Tibial nerve (tissue), 3 donors: ENCODE results near the gene PRRT1.

Source experiments
- POLR2A ChIP-seq, 2 donors: fragments of 450-650 bp; IDR thresholded peaks; one replicate each; pipeline ENCODE4 v1.6.1; 2017; ENCODE audit warnings: antibody characterized with exemption in 2 of 2, mild to moderate bottlenecking in 2 of 2, moderate library complexity in 2 of 2
- TF ChIP-seq, protein P1 (sequence below), 5 experiments: fragments of 200-600 bp in 3 of 5; fragments of 450-650 bp in 2 of 5; sonication (generic) in 3 of 5; IDR thresholded peaks; one replicate each; pipeline ENCODE4 v1.5.1; 2016 to 2019; ENCODE audit warnings: antibody characterized with exemption in 5 of 5, mild to moderate bottlenecking in 3 of 5, moderate library complexity in 2 of 5

DNA sequence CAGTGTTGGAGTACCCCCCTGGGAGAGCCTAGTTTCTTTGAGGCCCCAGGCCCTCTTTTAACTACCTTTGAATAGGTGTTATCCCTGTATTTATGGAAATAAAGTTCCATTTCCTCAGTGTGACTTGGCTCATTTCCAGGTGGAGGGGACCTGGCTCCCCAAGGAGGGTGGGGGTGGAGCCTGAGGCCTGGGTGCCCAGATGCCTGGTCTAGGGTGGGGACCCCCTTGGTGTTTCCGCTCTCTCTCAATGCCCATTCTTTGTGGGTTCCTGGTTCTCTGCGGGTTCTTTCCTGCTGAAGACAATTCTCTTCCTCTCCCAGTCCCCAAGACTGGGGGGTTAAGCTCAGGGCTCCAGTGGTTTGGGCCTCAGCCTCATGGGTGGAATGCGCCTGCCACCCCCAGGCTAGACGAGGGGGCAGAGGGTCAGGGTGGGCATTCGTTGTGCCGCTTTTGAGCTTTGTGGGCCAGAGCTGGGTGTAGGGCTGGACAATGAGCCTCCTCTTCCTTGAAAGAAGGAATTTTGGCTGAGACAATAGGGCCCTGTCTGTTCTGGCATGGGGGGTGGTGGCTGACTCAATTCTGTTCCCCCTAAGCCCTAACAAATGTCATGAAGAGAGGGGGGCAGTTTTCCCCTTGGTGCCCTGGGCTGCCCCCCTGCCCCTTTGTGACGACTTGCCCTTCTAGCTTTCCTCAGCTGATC, 12.0 kb upstream of the PRRT1 start:
- TF ChIP-seq POLR2A (IDR thresholded peaks at IDR 0.05): peak in 1 of 2 donors; percentile 37
- TF ChIP-seq, protein P1, sequence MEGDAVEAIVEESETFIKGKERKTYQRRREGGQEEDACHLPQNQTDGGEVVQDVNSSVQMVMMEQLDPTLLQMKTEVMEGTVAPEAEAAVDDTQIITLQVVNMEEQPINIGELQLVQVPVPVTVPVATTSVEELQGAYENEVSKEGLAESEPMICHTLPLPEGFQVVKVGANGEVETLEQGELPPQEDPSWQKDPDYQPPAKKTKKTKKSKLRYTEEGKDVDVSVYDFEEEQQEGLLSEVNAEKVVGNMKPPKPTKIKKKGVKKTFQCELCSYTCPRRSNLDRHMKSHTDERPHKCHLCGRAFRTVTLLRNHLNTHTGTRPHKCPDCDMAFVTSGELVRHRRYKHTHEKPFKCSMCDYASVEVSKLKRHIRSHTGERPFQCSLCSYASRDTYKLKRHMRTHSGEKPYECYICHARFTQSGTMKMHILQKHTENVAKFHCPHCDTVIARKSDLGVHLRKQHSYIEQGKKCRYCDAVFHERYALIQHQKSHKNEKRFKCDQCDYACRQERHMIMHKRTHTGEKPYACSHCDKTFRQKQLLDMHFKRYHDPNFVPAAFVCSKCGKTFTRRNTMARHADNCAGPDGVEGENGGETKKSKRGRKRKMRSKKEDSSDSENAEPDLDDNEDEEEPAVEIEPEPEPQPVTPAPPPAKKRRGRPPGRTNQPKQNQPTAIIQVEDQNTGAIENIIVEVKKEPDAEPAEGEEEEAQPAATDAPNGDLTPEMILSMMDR (IDR thresholded peaks at IDR 0.05): peak in 1 of 5 experiments; percentile 26
